Measurements from ENCODE around the gene MPPED2.

Gene MPPED2

DNA sequence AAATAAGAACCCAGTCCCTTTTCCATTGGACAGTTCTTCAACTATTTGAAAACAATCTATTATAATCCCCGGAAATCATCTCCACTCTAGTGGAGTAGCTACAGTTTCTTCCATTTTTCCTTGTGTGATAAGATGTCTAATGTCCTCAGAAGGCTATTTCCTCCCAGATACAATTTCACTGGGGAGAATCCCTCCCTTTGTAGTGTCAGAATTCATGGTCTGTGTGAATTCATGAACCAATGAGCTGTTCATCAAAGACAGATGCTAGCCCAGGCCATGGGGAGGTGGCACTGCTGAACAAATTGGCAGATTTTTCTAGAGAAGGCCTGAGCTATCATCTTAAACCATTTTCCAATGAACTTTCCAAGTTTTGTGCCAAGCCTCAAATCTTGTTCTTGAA lies 45.4 kb downstream of the MPPED2 start:
- H3K36me3 ChIP-seq (ENCODE audit: control insufficient read depth, insufficient read depth, low read length), result no peaks in the 10 kb centered on the region
- no peak overlapping the region for H2AFZ ChIP-seq
- H3K4me1 ChIP-seq, result no peaks in the 10 kb centered on the region
- no peaks in the 10 kb centered on the region for H3K79me2 ChIP-seq
- H3K9ac ChIP-seq, result no peak overlapping the region
- no peak overlapping the region for H3K4me2 ChIP-seq (ENCODE audit: low read length)
- H3K27ac ChIP-seq, result no peak overlapping the region
- H3K27me3 ChIP-seq (ENCODE audit: control insufficient read depth, insufficient read depth, low read length), result no peaks in the 10 kb centered on the region
- no peaks in the 10 kb centered on the region for H3K9me3 ChIP-seq (ENCODE audit: control insufficient read depth, low read length)
- no peak overlapping the region for H3K4me3 ChIP-seq (ENCODE audit: low read depth, low read length)
- TF ChIP-seq, protein P1, sequence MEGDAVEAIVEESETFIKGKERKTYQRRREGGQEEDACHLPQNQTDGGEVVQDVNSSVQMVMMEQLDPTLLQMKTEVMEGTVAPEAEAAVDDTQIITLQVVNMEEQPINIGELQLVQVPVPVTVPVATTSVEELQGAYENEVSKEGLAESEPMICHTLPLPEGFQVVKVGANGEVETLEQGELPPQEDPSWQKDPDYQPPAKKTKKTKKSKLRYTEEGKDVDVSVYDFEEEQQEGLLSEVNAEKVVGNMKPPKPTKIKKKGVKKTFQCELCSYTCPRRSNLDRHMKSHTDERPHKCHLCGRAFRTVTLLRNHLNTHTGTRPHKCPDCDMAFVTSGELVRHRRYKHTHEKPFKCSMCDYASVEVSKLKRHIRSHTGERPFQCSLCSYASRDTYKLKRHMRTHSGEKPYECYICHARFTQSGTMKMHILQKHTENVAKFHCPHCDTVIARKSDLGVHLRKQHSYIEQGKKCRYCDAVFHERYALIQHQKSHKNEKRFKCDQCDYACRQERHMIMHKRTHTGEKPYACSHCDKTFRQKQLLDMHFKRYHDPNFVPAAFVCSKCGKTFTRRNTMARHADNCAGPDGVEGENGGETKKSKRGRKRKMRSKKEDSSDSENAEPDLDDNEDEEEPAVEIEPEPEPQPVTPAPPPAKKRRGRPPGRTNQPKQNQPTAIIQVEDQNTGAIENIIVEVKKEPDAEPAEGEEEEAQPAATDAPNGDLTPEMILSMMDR (IDR thresholded peaks at IDR 0.05), result no peak

DNA sequence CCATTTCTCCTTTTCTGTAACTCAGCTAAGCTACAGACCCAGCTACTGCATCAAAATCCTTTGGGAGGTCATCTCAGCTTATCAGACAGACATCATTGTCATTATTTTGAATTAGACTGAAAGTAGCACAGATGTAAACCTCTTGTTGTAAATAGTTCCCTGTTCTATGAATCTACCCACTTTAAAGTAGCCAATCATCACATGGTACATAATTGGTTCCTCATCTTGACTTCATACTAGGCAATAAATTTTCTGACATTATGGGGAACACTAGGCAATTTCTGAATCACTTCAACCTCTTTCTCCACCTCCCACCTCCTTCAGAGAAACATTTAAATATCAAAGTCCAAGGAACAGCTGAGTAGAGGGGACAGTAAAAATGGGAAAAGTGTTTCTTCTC lies 47.9 kb downstream of the MPPED2 start:
- H3K79me2 ChIP-seq, result no peaks in the 10 kb centered on the region
- H2AFZ ChIP-seq, result no peak overlapping the region
- H3K27me3 ChIP-seq (ENCODE audit: control insufficient read depth, insufficient read depth, low read length), result no peaks in the 10 kb centered on the region
- TF ChIP-seq, protein P1 (IDR thresholded peaks at IDR 0.05), result no peak
- H3K4me2 ChIP-seq (ENCODE audit: low read length), result no peak overlapping the region
- H3K9me3 ChIP-seq (ENCODE audit: control insufficient read depth, low read length), result no peaks in the 10 kb centered on the region
- no peaks in the 10 kb centered on the region for H3K36me3 ChIP-seq (ENCODE audit: control insufficient read depth, insufficient read depth, low read length)
- no peak overlapping the region for H3K4me3 ChIP-seq (ENCODE audit: low read depth, low read length)
- no peak overlapping the region for H3K27ac ChIP-seq
- H3K9ac ChIP-seq, result no peak overlapping the region
- no peaks in the 10 kb centered on the region for H3K4me1 ChIP-seq

DNA sequence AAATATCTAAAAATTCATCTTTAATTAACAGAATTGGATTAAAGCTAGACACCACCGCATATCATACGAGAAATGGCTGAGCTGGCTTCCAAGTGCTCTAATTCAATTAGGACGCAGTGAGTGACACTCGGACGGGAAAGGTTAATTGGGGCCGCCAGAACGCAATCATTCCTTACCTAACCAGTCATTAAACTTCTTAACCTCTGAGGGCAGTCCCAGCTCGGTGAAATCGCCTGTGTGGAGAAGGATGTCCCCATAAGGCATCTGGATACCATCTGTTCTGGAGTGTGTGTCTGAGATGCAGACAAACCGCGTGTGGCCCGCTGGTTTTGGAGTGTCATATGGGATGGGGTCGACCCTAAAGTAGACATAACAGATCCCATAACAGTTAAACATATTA lies 50.3 kb downstream of the MPPED2 start:
- Histone ChIP-seq H3K79me2 (no peaks in the 10 kb centered on the region), H2AFZ (no peak overlapping the region), H3K4me3 (ENCODE audit: low read depth, low read length) (no peak overlapping the region), H3K9ac (no peak overlapping the region), H3K27me3 (ENCODE audit: control insufficient read depth, insufficient read depth, low read length) (no peaks in the 10 kb centered on the region), H3K4me1 (no peaks in the 10 kb centered on the region), H3K9me3 (ENCODE audit: control insufficient read depth, low read length) (no peaks in the 10 kb centered on the region), H3K36me3 (ENCODE audit: control insufficient read depth, insufficient read depth, low read length) (no peaks in the 10 kb centered on the region), H3K4me2 (ENCODE audit: low read length) (no peak overlapping the region), H3K27ac (no peak overlapping the region)
- TF ChIP-seq, protein P1 (IDR thresholded peaks at IDR 0.05), result no peak

DNA sequence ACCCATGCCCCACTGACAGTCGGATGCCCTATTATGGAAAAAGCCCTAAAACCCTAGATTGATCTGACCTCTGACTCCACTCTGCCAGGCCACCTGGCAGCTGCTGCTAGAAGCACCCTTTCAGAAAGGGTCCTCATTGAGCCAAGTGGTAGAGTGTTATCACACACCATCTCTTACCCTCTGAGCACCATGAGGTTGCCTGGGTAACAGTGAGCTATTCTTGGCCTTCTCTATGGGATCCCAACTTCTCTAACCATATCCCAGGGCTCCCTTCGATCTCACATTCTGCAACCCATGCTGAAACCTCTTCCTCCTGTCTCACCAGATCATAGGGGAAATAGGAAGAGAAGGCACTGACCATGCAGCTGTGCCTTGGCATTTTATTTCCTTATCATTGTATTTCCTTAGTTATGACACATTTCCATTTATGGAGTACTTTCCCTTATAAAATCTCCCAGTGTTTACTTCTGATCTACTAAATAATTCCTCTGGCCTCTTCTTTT lies 52.7 kb downstream of the MPPED2 start:
- no peaks in the 10 kb centered on the region for H3K36me3 ChIP-seq (ENCODE audit: control insufficient read depth, insufficient read depth, low read length)
- H3K27ac ChIP-seq, result no peak overlapping the region
- TF ChIP-seq, protein P1 (IDR thresholded peaks at IDR 0.05), result no peak

DNA sequence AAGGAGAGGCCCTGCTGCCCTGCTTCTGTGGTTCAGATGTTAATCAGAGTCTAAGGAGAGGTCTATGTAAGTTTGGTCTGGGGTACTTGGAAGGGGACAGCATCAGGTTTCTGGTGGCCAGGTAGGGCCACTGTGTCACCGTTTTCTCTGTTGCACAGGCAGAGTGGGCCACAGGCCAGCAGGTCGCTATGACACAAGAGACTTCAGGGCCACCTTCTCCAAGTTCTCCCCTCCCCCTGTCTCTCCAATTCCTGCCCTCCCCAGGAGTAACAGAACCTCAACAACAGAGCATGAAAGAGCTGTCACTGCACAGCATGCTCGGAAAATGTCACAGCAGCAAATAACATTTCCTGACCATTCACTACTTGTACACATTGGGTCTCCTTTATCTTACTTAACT lies 58.6 kb downstream of the MPPED2 start:
- no peaks in the 10 kb centered on the region for H3K36me3 ChIP-seq (ENCODE audit: control insufficient read depth, insufficient read depth, low read length)
- no peaks in the 10 kb centered on the region for H3K27me3 ChIP-seq (ENCODE audit: control insufficient read depth, insufficient read depth, low read length)
- H3K79me2 ChIP-seq, result no peaks in the 10 kb centered on the region
- no peak overlapping the region for H3K9ac ChIP-seq
- TF ChIP-seq, protein P1 (IDR thresholded peaks at IDR 0.05), result no peak
- no peak overlapping the region for H3K27ac ChIP-seq
- no peak overlapping the region for H2AFZ ChIP-seq
- no peak overlapping the region for H3K4me2 ChIP-seq (ENCODE audit: low read length)
- no peaks in the 10 kb centered on the region for H3K9me3 ChIP-seq (ENCODE audit: control insufficient read depth, low read length)
- H3K4me1 ChIP-seq, result no peaks in the 10 kb centered on the region
- no peak overlapping the region for H3K4me3 ChIP-seq (ENCODE audit: low read depth, low read length)

More for the DNA sequence above, 52.7 kb downstream of the MPPED2 start:
- Histone ChIP-seq H3K79me2 (no peaks in the 10 kb centered on the region), H3K4me3 (ENCODE audit: low read depth, low read length) (no peak overlapping the region), H2AFZ (no peak overlapping the region), H3K4me2 (ENCODE audit: low read length) (no peak overlapping the region), H3K9ac (no peak overlapping the region), H3K27me3 (ENCODE audit: control insufficient read depth, insufficient read depth, low read length) (no peaks in the 10 kb centered on the region), H3K4me1 (no peaks in the 10 kb centered on the region), H3K9me3 (ENCODE audit: control insufficient read depth, low read length) (no peaks in the 10 kb centered on the region)

Measured in parathyroid adenoma (tissue), 2 donors.